MV-4-11 (cell line): ENCODE data around the gene NBPF3.
"Not testable (repeated sequence)": the region's sequence is repeated elsewhere in the genome, so short reads cannot be mapped to it uniquely, and the experiment has no call there.

Source experiments
- DNase-seq: peaks from one replicate; lab custom pipeline; 2025; lab: John Stamatoyannopoulos, UW

The NBPF3 gene, protein sequence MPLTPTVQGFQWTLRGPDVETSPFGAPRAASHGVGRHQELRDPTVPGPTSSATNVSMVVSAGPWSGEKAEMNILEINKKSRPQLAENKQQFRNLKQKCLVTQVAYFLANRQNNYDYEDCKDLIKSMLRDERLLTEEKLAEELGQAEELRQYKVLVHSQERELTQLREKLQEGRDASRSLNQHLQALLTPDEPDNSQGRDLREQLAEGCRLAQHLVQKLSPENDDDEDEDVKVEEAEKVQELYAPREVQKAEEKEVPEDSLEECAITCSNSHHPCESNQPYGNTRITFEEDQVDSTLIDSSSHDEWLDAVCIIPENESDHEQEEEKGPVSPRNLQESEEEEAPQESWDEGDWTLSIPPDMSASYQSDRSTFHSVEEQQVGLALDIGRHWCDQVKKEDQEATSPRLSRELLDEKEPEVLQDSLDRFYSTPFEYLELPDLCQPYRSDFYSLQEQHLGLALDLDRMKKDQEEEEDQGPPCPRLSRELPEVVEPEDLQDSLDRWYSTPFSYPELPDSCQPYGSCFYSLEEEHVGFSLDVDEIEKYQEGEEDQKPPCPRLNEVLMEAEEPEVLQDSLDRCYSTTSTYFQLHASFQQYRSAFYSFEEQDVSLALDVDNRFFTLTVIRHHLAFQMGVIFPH

DNA sequence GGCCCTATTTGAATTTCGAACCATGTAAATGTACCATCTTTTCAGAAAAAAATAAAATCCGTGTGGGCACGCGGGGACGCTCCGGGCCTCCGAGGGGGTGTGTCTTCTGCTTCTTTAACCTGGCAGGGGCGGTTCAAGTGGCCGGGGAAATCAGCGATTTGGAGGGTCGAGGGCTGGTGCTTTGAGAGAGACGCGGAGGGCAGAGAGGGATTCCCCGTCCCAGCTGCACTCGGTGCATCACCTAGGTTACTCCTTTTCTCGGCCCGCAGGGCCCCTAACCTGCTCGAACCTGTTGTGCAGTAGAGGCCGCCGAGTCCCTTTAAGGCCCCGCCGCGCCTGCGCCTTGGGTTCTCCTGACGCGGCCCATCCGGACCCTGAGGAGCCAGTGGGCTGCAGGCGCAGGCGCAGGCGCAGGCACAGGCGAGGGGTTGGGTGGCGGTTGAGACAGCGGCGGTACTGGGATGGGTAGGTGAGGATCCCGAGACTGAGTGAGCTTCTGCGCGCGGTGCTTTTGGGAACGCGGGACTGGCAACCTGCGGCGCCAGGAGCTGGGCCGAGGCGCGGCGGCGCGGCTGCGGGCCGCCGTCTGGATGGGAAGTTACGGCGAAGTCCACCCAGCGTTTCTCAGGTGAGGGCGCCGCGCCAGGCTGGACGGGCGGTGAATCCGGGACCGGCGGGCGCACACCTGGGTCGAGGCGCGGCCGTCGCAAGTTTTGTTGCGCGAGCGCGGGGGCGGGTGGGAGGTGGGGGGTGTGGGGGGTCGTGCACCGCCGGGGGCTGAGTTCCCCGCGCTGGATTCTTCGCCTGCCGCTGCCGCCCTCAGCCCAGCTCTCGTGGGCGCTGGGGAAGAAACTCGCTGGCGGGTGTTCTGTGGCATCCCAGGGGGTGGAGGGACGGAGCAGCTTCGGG lies at the start of gene NBPF3:
TSS of gene NBPF3 (plus strand) at position 417 of the 909 bp plus-strand sequence. CDS start 4,950 bp downstream, outside the sequence.
- peak; percentile 16 for DNase-seq

DNA sequence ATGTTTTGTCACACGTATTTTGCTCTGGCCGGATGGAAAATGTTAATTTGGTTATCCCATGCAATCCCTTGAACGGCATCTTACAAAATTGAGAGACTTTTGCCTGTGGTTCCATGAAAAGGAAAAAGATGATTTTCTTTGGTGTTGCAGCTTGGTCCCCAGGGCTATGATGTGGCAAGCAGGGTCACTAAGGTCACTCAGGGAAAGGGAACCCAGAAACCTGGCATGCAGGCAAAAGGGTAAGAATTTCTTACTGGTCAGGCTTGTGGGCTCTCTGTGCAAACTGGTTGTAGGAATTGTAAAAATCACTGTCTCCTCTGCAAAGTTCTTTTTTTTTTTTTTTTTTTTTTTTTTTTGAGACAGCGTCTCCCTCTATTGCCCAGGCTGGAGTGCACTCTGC lies 48.4 kb upstream of the NBPF3 start:
- no peak for DNase-seq

DNA sequence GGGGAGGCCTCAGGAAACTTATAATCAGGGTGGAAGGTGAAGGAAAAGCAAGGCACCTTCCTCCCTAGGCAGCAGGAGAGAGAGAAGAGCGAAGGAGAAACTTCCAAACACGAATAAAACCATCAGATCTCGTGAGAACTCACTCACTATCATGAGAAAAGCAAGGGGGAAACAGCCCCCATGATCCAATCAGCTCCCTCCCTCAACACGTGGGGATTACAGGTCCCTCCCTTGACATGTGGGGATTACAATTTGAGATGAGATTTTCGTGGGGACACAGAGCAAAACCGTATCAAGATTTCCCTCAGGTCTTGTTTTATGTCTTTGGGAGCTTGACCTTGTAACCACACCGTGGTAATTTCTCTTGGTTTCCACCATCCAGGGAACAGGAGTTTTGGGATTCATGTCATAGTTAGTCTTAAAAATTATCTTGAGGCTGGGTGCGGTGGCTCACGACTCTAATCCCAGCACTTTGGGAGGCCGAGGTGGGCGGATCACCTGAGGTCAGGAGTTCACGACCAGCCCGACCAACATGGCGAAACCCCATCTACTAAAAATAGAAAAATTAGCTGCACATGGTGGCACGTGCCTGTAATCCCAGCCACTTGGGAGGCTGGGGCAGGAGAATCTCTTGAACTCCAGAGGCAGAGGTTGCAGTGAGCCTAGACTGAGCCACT lies 47.2 kb upstream of the NBPF3 start:
- DNase-seq, result no peak

DNA sequence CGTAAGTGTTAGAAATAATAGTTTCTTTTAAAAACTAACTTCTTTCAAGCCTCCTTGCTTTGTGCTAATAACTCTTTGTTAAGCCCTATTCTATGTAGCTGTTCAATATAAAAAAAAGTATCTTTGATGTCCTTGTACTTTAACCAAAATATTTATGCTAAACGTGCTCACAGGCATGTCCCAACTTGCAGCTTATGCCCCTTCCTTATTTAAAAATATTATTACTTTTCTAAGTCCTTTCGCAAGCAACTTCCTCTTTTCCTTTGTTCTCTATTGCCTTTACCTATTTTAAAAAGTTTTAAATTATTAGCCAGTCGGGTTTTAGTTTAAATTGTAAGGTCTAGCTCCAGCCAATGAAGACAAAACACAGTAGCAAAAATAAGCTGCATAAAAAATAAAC lies 43.4 kb upstream of the NBPF3 start:
- peak; percentile 55 for DNase-seq

DNA sequence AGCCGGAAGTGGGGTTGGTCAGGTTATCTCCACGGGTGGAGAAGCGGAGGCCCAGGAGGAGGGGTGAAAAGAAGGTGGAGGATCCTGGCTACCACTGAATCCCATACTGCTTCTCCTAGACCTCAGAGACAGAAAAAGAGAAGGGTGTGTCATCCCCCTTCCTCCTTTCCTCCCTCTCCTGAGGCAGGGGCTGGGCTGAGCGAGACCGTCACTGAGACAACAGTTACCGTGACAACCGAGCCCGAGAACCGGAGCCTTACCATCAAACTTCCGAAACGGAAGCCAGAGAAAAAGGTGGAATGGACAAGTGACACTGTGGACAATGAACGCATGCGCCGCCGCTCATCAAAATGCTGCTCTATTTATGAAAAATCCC lies 42.1 kb upstream of the NBPF3 start:
- DNase-seq, result no peak

DNA sequence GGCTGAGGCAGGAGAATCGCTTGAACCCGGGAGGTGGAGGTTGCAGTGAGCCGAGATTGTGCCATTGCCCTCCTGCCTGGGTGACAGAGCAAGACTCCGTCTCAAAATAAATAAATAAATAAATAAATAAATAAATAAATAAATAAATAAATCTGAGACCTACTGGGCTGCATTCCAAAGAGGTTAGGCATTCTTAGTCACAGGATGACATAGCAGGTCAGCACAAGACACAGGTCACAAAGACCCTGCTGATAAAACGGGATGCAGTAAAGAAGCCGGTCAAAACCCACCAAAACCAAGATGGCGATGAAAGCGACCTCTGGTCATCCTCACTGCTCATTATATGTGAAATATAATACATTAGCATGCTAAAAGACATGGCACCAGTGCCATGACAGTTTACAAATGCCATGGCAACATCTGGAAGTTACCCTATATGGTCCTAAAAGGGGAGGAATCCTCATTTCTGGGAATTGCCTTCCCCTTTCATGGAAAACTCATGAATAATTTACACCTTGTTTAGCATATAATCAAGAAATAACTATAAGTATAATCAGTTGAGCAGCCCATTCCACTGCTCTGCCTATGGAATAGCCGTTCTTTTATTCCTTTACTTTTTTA lies 38.1 kb upstream of the NBPF3 start:
- not testable (repeated sequence) for DNase-seq

DNA sequence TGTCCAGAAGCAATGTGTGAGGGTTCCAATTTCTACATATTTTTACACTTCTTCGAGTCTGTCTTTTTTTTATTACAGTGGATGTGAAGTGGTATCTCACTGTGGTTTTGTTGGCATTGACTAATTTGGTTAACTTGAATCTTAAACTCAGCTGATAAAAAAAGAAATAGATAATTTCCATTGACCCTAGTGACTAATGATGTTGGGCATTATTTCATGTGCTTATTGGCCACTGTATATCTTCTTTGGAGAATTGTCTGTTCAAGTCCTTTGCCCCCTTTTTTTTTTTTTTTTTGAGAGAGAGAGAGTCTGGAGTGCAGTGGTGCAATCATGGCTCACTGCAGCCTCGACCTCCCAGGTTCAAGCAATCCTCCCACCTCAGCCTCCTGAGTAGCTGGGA lies 33.3 kb upstream of the NBPF3 start:
- no peak for DNase-seq

DNA sequence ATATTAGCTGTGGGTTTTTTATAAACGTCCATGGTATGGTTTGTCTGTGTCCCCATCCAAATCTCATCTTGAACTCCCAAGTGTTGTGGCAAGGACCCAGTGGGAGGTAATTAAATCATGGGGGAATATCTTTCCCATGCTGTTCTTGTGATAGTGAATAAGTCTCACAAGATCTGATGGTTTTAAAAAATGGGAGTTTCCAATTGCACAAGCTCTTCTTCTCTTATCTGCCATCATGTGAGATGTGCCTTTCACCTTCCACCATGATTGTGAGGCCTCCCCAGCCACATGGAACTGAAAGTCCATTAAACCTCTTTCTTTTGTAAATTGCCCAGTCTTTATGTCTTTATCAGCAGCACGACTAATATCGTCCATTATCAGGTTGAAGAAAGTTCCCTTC lies 30.0 kb upstream of the NBPF3 start:
- DNase-seq, result not testable (repeated sequence)

DNA sequence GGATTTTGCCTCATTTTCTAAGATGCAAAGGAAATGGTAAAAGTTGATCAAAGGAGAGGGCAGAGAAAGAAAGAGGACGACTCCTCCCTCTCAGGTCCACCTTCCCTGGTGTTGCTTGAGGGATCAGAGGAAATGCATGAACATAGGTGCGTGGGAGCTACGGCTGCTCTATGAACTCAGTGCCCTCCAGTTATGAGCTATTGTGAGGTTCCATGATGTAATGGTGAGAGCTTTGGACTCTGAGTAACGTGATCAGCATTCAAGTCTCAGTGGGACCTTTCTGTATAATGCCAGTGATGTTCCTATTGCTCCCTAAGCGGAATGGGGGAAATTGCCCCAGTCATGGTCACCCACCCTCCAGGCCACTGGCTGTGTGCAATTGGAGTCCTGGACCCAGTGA lies 25.9 kb upstream of the NBPF3 start:
- DNase-seq, result no peak

DNA sequence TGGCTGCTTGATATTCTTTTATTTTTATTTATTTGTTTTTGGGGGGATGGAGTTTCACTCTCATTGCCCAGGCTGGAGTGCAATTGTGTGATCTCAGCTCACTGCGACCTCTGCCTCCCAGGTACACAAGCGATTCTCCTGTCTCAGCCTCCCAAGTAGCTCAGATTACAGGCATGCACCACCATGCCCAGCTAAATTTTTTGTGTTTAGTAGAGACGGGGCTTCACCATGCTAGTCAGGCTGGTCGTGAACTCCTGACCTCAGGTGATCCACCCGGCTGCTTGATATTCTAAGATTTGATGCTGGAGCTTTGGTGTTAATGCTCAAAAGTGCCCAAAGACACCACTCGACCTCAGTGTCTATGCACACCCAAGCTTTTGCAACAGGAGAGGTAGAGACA lies 19.6 kb upstream of the NBPF3 start:
- DNase-seq, result not testable (repeated sequence)

DNA sequence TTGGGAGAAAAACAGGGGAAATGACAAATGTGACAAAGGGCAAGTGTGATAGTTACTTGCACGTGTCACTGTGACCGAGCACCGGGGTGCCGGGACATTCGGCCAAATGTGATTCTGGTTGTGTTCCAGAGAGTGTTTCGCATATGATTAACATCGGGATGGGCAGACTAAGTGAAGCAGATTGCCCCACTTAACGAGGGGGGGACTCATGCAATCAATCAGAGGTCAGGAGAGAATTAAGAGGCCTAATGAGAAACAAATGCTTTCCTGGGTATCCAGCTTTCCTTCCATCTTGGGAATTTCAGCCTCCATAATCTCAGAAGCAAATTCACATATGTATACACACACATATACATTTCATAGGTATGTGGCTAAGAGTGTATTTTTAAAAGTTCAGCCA lies 18.6 kb upstream of the NBPF3 start:
- not testable (repeated sequence) for DNase-seq

DNA sequence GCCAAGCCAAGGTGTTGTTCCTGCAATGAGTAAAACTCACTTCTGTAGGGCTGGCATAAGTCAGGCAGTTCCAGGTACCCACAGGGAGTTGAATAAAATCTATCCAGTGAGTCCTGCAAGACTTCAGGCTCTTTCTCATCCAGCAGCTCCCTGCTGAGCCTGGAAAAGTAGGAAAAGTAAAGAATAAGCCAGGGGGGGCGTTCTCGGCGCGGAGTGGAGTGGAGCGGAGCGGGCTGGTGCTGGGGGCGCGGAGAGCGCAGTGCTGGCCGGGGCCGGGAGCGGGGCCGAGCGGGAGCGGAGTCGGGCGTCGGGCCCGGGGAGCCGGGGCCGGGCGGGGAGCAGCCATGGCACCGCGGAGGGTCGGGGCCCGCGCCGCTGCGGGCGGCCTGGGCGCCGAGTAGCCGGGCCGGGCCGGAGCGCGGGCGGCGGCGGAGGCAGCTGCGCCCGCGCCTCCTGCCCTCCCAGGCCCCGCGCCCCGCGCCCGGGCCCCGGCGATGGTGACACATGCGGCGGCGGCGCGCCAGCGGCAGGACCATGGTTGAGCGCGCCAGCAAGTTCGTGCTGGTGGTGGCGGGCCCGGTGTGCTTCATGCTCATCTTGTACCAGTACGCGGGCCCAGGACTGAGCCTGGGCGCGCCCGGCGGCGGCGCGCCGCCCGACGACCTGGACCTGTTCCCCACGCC lies 12.0 kb upstream of the NBPF3 start:
- not testable (repeated sequence) for DNase-seq

DNA sequence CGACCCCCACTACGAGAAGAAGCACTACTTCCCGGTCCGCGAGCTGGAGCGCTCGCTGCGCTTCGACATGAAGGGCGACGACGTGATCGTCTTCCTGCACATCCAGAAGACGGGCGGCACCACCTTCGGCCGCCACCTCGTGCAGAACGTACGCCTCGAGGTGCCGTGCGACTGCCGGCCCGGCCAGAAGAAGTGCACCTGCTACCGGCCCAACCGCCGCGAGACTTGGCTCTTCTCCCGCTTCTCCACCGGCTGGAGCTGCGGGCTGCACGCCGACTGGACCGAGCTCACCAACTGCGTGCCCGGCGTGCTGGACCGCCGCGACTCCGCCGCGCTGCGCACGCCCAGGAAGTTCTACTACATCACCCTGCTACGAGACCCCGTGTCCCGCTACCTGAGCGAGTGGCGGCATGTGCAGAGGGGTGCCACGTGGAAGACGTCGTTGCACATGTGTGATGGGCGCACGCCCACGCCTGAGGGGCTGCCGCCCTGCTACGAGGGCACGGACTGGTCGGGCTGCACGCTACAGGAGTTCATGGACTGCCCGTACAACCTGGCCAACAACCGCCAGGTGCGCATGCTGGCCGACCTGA lies 11.4 kb upstream of the NBPF3 start:
- DNase-seq, result not testable (repeated sequence)

DNA sequence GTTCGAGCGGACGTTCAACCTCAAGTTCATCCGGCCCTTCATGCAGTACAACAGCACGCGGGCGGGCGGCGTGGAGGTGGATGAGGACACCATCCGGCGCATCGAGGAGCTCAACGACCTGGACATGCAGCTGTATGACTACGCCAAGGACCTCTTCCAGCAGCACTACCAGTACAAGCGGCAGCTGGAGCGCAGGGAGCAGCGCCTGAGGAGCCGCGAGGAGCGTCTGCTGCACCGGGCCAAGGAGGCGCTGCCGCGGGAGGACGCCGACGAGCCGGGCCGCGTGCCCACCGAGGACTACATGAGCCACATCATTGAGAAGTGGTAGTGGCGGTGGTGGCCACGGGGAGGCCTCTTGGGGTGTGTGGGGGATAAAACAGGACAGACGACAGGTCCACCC lies 10.7 kb upstream of the NBPF3 start:
- not testable (repeated sequence) for DNase-seq

DNA sequence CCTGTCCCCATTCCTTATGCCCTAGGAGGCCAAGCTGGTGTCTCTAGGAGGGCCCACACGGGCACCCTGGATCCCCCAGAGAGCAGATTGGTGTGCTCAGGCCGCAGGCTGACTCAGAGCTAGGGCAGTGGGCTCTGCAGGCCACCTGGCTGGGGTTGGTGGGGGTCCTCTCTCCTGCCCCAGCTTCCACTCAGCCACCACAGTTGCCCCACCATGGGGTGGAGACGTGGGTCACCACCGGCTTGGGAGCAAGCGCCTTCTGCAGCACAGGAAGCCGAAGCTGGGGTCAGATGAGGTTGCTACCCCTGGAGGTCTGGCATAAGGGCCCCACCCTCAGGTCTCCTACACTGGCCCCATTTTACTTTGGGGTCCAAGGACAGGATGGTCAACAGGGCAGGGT lies 9.1 kb upstream of the NBPF3 start:
- not testable (repeated sequence) for DNase-seq

DNA sequence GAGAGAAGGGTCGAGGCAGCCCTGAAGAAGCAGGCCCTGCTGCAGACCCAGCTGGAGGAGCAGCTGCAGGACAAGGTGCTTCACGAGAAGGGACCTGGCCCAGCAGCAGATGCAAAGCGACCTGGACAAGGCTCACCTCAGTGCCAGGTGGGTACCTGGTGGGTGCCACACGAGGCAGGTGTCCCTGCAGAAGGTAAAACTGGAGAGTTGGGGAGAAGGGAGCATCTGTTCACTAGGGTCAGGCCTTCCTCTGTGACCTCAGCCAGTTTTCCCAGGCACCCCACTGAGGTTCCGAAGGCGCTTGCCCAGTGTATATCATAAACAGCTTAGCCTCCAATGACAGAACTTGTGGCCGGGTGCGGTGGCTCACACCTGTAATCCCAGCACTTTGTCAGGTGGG lies 5.5 kb upstream of the NBPF3 start:
- no peak for DNase-seq

DNA sequence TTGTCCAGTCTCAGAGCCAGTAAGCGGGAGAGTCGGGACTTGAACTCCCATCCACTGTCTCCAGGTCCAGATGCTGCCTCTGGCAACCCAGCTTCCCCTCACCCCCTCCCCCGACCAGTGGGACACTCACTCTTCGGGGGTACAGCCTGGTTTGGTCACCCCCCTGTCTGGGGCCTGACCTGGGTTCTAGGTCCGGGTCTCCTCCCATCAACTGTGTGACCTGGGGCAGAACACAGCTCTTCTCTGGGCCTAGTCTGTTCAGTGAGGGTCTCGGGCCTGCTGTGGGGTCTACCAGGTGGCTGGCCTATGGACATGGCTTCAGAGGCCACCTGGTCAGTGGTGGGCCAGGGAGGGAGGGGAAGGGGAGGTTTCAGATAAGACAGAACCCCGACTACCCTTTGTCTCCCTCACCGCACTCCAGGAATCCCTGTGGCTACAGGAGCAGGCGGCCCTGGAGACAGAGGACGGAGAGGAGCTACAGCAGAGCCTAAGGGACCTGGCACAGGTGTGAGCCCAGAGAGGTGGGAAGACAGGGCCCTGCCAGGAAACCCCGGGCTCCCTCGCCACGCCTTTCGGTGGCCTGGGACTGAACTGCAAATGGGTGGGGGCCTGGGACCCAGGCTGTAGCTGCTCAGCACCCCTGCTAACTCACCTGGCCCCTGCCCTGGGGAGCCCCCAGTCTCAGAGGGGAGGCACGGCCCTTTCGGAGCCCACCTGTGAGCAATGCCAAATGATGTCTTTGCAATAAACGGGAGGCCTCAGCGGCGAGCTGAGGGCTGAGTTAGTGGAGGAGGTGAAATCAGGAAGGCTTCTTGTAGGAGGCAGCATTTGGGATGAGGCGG lies 4.1 kb upstream of the NBPF3 start:
- DNase-seq, result no peak

DNA sequence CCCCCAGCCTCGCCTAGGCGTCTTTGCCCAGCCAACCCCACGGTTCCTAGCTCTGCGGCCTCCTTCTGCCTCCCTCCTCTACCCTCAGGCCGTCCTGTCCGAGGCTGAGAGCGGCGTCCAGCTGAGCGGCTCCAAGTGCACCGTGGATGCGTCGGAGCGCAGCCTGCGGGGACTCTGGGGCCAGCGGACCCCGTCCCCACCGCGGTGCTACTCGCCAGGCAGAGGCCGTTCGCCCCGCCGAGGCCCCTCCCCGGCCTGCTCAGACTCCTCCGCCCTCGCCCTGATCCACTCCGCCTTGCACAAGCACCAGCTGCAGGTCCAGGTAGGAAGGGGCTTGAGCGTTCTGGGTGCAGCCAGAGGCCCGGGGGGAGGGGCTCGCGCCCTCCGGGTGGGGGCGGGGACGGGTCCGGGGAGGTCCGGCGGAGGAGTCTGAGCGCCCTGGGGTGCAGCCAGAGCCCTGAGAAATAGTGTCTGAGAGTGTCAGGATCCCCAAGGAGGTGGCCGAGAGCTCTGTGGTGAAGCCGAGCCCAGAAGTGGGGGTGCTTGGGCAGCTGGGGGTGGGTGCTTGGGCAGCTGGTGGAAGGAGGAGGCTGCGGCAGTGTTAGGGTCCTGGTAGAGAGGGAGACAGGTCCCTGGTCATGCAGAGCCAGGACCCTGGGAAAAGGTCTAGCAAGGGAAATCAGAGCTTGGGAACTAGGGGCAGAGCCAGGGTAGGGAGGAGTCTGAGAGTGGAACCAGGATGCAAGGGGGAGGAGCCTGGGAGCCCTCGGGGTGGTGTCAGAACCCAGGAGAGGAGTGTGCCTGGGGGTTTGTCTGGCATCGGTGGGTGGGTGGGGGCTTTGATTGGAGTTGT lies 3.2 kb upstream of the NBPF3 start:
- no peak for DNase-seq

DNA sequence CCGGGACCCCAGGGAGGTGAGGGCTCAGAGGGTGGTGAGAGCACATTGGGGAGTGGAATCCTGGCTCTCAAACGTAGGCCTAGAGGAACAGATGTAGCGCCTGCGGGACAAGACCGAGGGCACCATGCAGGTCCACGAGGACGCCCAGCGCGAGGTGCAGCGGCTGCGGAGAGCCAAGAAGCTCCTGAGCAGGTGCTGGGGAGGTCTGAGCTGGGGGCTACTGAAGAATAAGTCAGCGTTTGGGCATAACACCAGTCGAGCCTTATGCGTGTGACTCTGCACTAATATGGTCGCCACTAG lies 2.6 kb upstream of the NBPF3 start:
- no peak for DNase-seq
